Measurements from ENCODE around the gene CD248.

The CD248 gene

GRCh38 chr11:66268952-66269905 is 47.6 kb downstream of the CD248 start:
- no peak for FAIRE-seq

- peak; percentile 43 for FAIRE-seq
These were observed 48.4 kb downstream of the CD248 start, which contains the start of gene RAB1B for GRCh38 chr11:66268244-66268951. RAB1B (plus strand) TSS chr11:66268639; CDS start chr11:66268680, 41 bp downstream.

- no peak for FAIRE-seq
These were observed 49.2 kb downstream of the CD248 start for GRCh38 chr11:66267379-66268243.

- no peak for FAIRE-seq
These were observed 49.8 kb downstream of the CD248 start for GRCh38 chr11:66267039-66267378.

- FAIRE-seq = no peak
These were observed 50.3 kb downstream of the CD248 start for GRCh38 chr11:66266378-66267038.

GRCh38 chr11:66265531-66266377 is 51.1 kb downstream of the CD248 start:
- FAIRE-seq = no peak

- FAIRE-seq = no peak
These were observed 51.9 kb downstream of the CD248 start for GRCh38 chr11:66264914-66265313.
